Measurements from ENCODE around the gene FIGN. TPM values are rescaled to one million over a fixed set of nuclear protein-coding genes. Genes with fewer than 3 reads are reported as not detected.
A peak's percentile ranks its signal among the peaks of the same experiment; 100 is the strongest.

Gene FIGN
- total RNA-seq, 1 experiment from 2014 or later = 1.5 TPM

DNA sequence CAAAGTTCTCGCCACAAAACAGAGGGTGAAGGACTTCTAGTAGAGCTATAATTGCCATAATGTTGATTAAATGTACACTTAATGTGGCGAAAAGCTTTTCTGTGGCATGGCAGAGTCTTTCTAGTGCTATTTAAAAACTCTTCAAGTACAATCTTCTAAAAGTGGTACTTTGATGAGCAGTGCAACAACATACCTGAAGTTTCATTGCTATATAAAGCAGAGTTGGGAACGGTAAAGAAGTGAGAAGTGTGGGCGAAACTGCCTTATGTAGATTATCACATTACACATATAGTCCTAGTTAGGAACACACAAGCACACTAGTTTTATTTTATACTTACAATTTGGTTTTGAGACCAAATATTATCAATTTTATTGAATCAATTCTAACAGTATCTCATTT, 49.5 kb downstream of the FIGN start:
- H3K4me1 ChIP-seq (ENCODE audit: insufficient read depth, low read length) = peaks cover 11% of the 10 kb centered on the region
- H3K9me3 ChIP-seq (ENCODE audit: low read length) = no peaks in the 10 kb centered on the region
- intact Hi-C loops (cut with micrococcal nuclease) = no loop called here
- TF ChIP-seq, protein P1, sequence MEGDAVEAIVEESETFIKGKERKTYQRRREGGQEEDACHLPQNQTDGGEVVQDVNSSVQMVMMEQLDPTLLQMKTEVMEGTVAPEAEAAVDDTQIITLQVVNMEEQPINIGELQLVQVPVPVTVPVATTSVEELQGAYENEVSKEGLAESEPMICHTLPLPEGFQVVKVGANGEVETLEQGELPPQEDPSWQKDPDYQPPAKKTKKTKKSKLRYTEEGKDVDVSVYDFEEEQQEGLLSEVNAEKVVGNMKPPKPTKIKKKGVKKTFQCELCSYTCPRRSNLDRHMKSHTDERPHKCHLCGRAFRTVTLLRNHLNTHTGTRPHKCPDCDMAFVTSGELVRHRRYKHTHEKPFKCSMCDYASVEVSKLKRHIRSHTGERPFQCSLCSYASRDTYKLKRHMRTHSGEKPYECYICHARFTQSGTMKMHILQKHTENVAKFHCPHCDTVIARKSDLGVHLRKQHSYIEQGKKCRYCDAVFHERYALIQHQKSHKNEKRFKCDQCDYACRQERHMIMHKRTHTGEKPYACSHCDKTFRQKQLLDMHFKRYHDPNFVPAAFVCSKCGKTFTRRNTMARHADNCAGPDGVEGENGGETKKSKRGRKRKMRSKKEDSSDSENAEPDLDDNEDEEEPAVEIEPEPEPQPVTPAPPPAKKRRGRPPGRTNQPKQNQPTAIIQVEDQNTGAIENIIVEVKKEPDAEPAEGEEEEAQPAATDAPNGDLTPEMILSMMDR (conservative IDR thresholded peaks at IDR 0.05; ENCODE audit: low read depth, low read length) = no peak
- TF ChIP-seq EZH2 (IDR thresholded peaks at IDR 0.05; ENCODE audit: low read length, unreplicated experiment) (no peak), EZH2phosphoT487 (IDR thresholded peaks at IDR 0.05; ENCODE audit: borderline replicate concordance, low read length) (no peak)
- no peaks in the 10 kb centered on the region for H3F3A ChIP-seq (ENCODE audit: low read length, unreplicated experiment)
- H3K27me3 ChIP-seq (ENCODE audit: low read length) = no peaks in the 10 kb centered on the region
- H4K20me1 ChIP-seq (ENCODE audit: low read length) = no peaks in the 10 kb centered on the region
- H3K79me2 ChIP-seq (ENCODE audit: low read length) = no peaks in the 10 kb centered on the region
- no peak for DNase-seq
- no peak overlapping the region for H3K27ac ChIP-seq (ENCODE audit: low read length)
- no peak overlapping the region for H3K9ac ChIP-seq (ENCODE audit: low read length)
- ChIA-PET POLR2A (ENCODE audit: unreplicated experiment) (no interaction called here), CTCF (no interaction called here)
- H3K36me3 ChIP-seq (ENCODE audit: low read depth, low read length) = no peaks in the 10 kb centered on the region
- no peak overlapping the region for H3K4me2 ChIP-seq (ENCODE audit: low read length)
- H3K4me3 ChIP-seq (ENCODE audit: low read length) = no peak overlapping the region
- ATAC-seq = no peak
- no peak overlapping the region for H2AFZ ChIP-seq (ENCODE audit: low read length)
- no peaks in the 10 kb centered on the region for H3K9me2 ChIP-seq (replicated peaks; ENCODE audit: low read length)
- BruUV-seq (replicated peaks) = no TSS peak

DNA sequence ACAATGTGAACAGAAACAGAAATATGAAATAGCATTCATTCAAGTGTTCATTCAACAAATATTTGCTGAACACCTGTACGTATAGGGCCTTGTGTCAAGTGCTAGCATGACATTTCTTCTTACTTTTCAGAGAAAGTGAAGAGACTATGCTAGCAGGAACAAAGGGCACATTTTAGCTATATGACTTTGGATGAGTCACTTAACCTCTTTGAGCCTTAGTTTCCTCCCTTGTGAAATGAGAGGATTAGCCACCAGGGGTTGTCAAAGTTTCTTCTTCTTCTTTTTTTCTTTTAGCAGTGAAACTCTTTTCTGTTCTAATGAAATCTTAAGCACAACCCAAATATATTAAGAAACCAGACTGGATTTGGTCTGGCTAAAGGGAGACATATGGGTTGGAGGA, 53.1 kb downstream of the FIGN start:
- no peaks in the 10 kb centered on the region for H3K36me3 ChIP-seq (ENCODE audit: low read depth, low read length)
- BruUV-seq (replicated peaks) = no TSS peak
- no peaks in the 10 kb centered on the region for H4K20me1 ChIP-seq (ENCODE audit: low read length)
- CTCF ChIA-PET = no interaction called here
- no peak overlapping the region for H3K4me2 ChIP-seq (ENCODE audit: low read length)
- H3K9me2 ChIP-seq (replicated peaks; ENCODE audit: low read length) = no peaks in the 10 kb centered on the region
- POLR2A ChIA-PET (ENCODE audit: unreplicated experiment) = interaction anchor here (0.6 kb wide), 1 partner anchor 332 kb away, joined by 7 read pairs; no protein-coding TSS in a partner anchor
- H3F3A ChIP-seq (ENCODE audit: low read length, unreplicated experiment) = no peaks in the 10 kb centered on the region
- DNase-seq = peak; percentile 74
- no peak for TF ChIP-seq EZH2 (IDR thresholded peaks at IDR 0.05; ENCODE audit: low read length, unreplicated experiment)
- TF ChIP-seq, protein P1 (conservative IDR thresholded peaks at IDR 0.05; ENCODE audit: low read depth, low read length) = peak; percentile 53
- intact Hi-C loops (cut with micrococcal nuclease) = loop anchor here (5.0 kb wide), 1 partner anchor 95 kb away; no protein-coding TSS in a partner anchor
- no peak overlapping the region for H3K27ac ChIP-seq (ENCODE audit: low read length)
- no peaks in the 10 kb centered on the region for H3K27me3 ChIP-seq (ENCODE audit: low read length)
- no peak overlapping the region for H3K4me3 ChIP-seq (ENCODE audit: low read length)
- no peak overlapping the region for H3K9ac ChIP-seq (ENCODE audit: low read length)
- peaks cover 11% of the 10 kb centered on the region for H3K4me1 ChIP-seq (ENCODE audit: insufficient read depth, low read length)
- no peak overlapping the region for H2AFZ ChIP-seq (ENCODE audit: low read length)
- ATAC-seq = peak; percentile 77
- no peaks in the 10 kb centered on the region for H3K9me3 ChIP-seq (ENCODE audit: low read length)
- no peaks in the 10 kb centered on the region for H3K79me2 ChIP-seq (ENCODE audit: low read length)

DNA sequence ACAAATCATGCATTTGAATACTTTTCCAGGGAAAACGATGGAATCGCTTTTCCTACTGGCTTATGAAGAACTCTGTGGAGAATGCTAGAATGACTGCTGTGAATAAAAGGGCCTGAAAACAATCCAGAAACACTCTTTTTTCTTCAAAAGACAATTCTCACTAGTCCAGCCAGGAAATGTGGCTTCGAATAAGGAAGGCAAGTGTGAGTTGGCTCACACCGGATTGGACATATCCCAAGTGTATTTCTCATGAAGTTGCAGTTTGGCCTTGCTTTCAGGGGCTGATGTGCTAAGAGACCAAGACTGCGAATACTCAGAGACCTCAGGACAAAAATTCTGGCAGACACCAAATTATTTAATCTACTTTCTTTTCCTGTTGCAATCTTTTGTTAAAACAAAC, 54.1 kb downstream of the FIGN start:
- no peaks in the 10 kb centered on the region for H3K27me3 ChIP-seq (ENCODE audit: low read length)
- H3K4me1 ChIP-seq (ENCODE audit: insufficient read depth, low read length) = peaks cover 11% of the 10 kb centered on the region
- no peak overlapping the region for H3K4me2 ChIP-seq (ENCODE audit: low read length)
- intact Hi-C loops (cut with micrococcal nuclease) = loop anchor here (5.0 kb wide), 1 partner anchor 96 kb away; no protein-coding TSS in a partner anchor
- no peak overlapping the region for H3K4me3 ChIP-seq (ENCODE audit: low read length)
- POLR2A ChIA-PET (ENCODE audit: unreplicated experiment) = no interaction called here
- no peak for DNase-seq
- TF ChIP-seq EZH2phosphoT487 (IDR thresholded peaks at IDR 0.05; ENCODE audit: borderline replicate concordance, low read length) (no peak), EZH2 (IDR thresholded peaks at IDR 0.05; ENCODE audit: low read length, unreplicated experiment) (no peak)
- TF ChIP-seq, protein P1 (conservative IDR thresholded peaks at IDR 0.05; ENCODE audit: low read depth, low read length) = no peak
- no TSS peak for BruUV-seq (replicated peaks)
- no peaks in the 10 kb centered on the region for H3K9me3 ChIP-seq (ENCODE audit: low read length)
- no peaks in the 10 kb centered on the region for H3K36me3 ChIP-seq (ENCODE audit: low read depth, low read length)
- no peaks in the 10 kb centered on the region for H3F3A ChIP-seq (ENCODE audit: low read length, unreplicated experiment)
- no peak overlapping the region for H3K27ac ChIP-seq (ENCODE audit: low read length)
- no peaks in the 10 kb centered on the region for H4K20me1 ChIP-seq (ENCODE audit: low read length)
- no peak for ATAC-seq
- H3K79me2 ChIP-seq (ENCODE audit: low read length) = no peaks in the 10 kb centered on the region
- no peak overlapping the region for H3K9ac ChIP-seq (ENCODE audit: low read length)
- H3K9me2 ChIP-seq (replicated peaks; ENCODE audit: low read length) = no peaks in the 10 kb centered on the region
- CTCF ChIA-PET = no interaction called here
- H2AFZ ChIP-seq (ENCODE audit: low read length) = no peak overlapping the region
